ENCODE measurements around the gene SCNN1A.
"Not testable (repeated sequence)": the region's sequence is repeated elsewhere in the genome, so short reads cannot be mapped to it uniquely, and the experiment has no call there.

The SCNN1A gene

GRCh38 chr12:6347367-6348338 is 27.7 kb downstream of the SCNN1A start:
- no peaks in the 10 kb centered on the region for H3K27me3 ChIP-seq (ENCODE audit: control insufficient read depth in 5 of 5, insufficient read depth in 4 of 5, low read length in 5 of 5)
- peaks cover 13 to 66% (median 56%) of the 10 kb centered on the region in 5 donors for H3K4me1 ChIP-seq (ENCODE audit: control insufficient read depth in 5 of 5, insufficient read depth in 5 of 5, low read length in 5 of 5)
- peak overlapping the region; percentile 13 to 57 (median 41) for H3K4me3 ChIP-seq (ENCODE audit: low read depth in 1 of 5, low read length in 5 of 5)
- H3K9ac ChIP-seq (ENCODE audit: low read length in 5 of 5), result peak overlapping the region in 1 of 5 donors; percentile 34
- H3K9me3 ChIP-seq (ENCODE audit: control insufficient read depth in 5 of 5, low read length in 5 of 5), result no peaks in the 10 kb centered on the region
- H3K27ac ChIP-seq (ENCODE audit: low read depth, low read length), result peak overlapping the region; percentile 57
- no peaks in the 10 kb centered on the region for H3K36me3 ChIP-seq (ENCODE audit: control insufficient read depth in 5 of 5, insufficient read depth in 5 of 5, low read length in 5 of 5)

DNA sequence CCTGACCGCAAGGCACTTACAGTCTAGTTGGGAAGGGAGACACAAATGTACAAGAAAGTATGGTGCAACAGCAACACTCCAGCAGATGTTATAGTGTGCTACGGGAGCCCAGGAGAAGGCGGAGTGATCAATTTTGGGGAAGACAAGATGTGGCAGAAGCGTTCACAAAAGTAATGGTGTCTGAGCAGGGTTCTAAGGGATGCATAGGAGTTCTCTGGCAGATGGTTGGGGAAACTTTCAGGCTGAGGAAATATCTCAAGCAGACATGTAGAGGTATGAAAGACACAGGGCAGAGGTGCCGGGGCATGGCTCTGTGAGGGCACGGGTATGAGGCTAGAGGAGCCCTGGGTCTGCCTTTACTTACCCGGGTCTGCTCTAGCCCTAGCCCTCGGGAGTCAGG is 28.4 kb downstream of the SCNN1A start:
- H3K9ac ChIP-seq (ENCODE audit: low read length in 5 of 5), result peak overlapping the region in 1 of 5 donors; percentile 34
- H3K27me3 ChIP-seq (ENCODE audit: control insufficient read depth in 5 of 5, insufficient read depth in 4 of 5, low read length in 5 of 5), result no peaks in the 10 kb centered on the region
- peak overlapping the region in 2 of 5 donors; percentile 41 to 57 for H3K4me3 ChIP-seq (ENCODE audit: low read depth in 1 of 5, low read length in 5 of 5)
- peaks cover 20 to 67% (median 57%) of the 10 kb centered on the region in 5 donors for H3K4me1 ChIP-seq (ENCODE audit: control insufficient read depth in 5 of 5, insufficient read depth in 5 of 5, low read length in 5 of 5)
- no peaks in the 10 kb centered on the region for H3K36me3 ChIP-seq (ENCODE audit: control insufficient read depth in 5 of 5, insufficient read depth in 5 of 5, low read length in 5 of 5)
- H3K27ac ChIP-seq (ENCODE audit: low read depth, low read length), result peak overlapping the region; percentile 57
- H3K9me3 ChIP-seq (ENCODE audit: control insufficient read depth in 5 of 5, low read length in 5 of 5), result no peaks in the 10 kb centered on the region

GRCh38 chr12:6346235-6346832 is 29.0 kb downstream of the SCNN1A start:
- H3K36me3 ChIP-seq (ENCODE audit: control insufficient read depth in 5 of 5, insufficient read depth in 5 of 5, low read length in 5 of 5), result no peaks in the 10 kb centered on the region
- H3K4me1 ChIP-seq (ENCODE audit: control insufficient read depth in 5 of 5, insufficient read depth in 5 of 5, low read length in 5 of 5), result peaks cover 19 to 62% (median 51%) of the 10 kb centered on the region in 5 donors
- H3K4me3 ChIP-seq (ENCODE audit: low read depth in 1 of 5, low read length in 5 of 5), result no peak overlapping the region
- no peak overlapping the region for H3K9ac ChIP-seq (ENCODE audit: low read length in 5 of 5)
- no peaks in the 10 kb centered on the region for H3K9me3 ChIP-seq (ENCODE audit: control insufficient read depth in 5 of 5, low read length in 5 of 5)
- H3K27ac ChIP-seq (ENCODE audit: low read depth, low read length), result no peak overlapping the region
- H3K27me3 ChIP-seq (ENCODE audit: control insufficient read depth in 5 of 5, insufficient read depth in 4 of 5, low read length in 5 of 5), result no peaks in the 10 kb centered on the region

DNA sequence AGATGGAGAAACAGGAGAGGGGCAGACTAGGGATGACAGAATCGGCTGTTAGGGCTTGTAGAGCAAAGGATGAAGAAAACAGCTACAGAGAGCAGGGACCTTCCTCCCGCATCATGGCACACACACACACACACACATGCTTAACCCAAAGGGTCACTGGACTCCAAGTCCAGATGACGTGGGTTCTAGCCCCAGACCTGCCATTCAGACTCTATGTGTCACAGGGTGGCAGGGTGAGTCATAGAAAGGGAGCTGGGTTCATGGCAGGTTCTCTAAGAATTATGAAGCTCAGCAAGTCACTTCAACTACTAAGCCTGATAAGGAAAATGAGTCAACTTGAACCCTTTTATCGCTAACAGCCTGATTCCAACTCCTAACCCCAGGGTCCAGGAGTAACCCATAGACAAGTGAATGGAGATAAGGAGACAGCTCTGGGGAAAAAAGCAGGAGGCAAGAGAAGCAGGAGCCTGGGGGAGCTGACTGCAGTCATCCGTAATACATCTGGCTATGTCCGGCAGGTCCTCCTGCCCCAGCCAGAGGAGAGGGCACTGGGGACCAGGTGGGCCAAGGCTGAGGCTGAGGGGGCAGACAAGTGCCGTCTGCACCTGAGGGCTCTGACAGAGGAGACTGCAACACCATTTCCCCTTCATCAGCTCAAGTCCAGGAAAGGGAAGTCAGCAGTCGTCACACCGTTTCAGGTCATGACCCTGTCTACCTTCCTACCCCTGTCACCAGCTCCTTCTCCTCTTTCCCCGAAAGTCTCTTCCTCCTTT is 29.9 kb downstream of the SCNN1A start:
- H3K4me1 ChIP-seq (ENCODE audit: control insufficient read depth in 5 of 5, insufficient read depth in 5 of 5, low read length in 5 of 5), result peaks cover 19 to 61% (median 54%) of the 10 kb centered on the region in 5 donors
- H3K9me3 ChIP-seq (ENCODE audit: control insufficient read depth in 5 of 5, low read length in 5 of 5), result no peaks in the 10 kb centered on the region
- H3K4me3 ChIP-seq (ENCODE audit: low read depth in 1 of 5, low read length in 5 of 5), result no peak overlapping the region
- H3K27me3 ChIP-seq (ENCODE audit: control insufficient read depth in 5 of 5, insufficient read depth in 4 of 5, low read length in 5 of 5), result no peaks in the 10 kb centered on the region
- H3K27ac ChIP-seq (ENCODE audit: low read depth, low read length), result peak overlapping the region; percentile 27
- peak overlapping the region in 1 of 5 donors; percentile 31 for H3K9ac ChIP-seq (ENCODE audit: low read length in 5 of 5)
- H3K36me3 ChIP-seq (ENCODE audit: control insufficient read depth in 5 of 5, insufficient read depth in 5 of 5, low read length in 5 of 5), result no peaks in the 10 kb centered on the region

- not testable (repeated sequence) for H3K27ac ChIP-seq (ENCODE audit: low read depth, low read length); H3K36me3 ChIP-seq (ENCODE audit: control insufficient read depth in 5 of 5, insufficient read depth in 5 of 5, low read length in 5 of 5); H3K4me3 ChIP-seq (ENCODE audit: low read depth in 1 of 5, low read length in 5 of 5); H3K9me3 ChIP-seq (ENCODE audit: control insufficient read depth in 5 of 5, low read length in 5 of 5); H3K27me3 ChIP-seq (ENCODE audit: control insufficient read depth in 5 of 5, insufficient read depth in 4 of 5, low read length in 5 of 5); H3K9ac ChIP-seq (ENCODE audit: low read length in 5 of 5)
- peaks cover 22 to 74% (median 63%) of the 10 kb centered on the region in 5 donors for H3K4me1 ChIP-seq (ENCODE audit: control insufficient read depth in 5 of 5, insufficient read depth in 5 of 5, low read length in 5 of 5)
These were observed 31.2 kb downstream of the SCNN1A start for GRCh38 chr12:6344101-6344660.

DNA sequence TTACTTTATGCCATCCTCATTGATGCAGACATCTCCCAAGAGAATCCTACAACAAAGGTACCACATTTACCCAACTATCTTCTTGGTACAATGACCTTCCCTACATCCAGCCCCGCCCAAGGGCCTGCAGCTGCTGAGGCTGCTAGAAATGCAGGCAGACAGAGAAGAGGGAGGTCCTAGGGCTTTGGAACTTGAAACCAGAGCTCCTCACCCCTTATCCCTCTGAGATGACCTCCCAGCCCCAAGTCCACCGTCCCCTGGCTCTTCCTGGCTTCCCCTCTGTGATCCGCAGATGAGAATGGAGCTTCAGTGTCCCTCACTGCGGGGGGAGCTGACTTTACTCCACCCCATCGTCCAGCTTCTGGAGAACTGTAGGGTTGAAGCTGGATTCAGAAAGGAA is 31.8 kb downstream of the SCNN1A start:
- no peaks in the 10 kb centered on the region for H3K27me3 ChIP-seq (ENCODE audit: control insufficient read depth in 5 of 5, insufficient read depth in 4 of 5, low read length in 5 of 5)
- H3K27ac ChIP-seq (ENCODE audit: low read depth, low read length), result peak overlapping the region; percentile 100
- peak overlapping the region in 2 of 5 donors; percentile 19 to 49 for H3K9ac ChIP-seq (ENCODE audit: low read length in 5 of 5)
- no peak overlapping the region for H3K4me3 ChIP-seq (ENCODE audit: low read depth in 1 of 5, low read length in 5 of 5)
- H3K36me3 ChIP-seq (ENCODE audit: control insufficient read depth in 5 of 5, insufficient read depth in 5 of 5, low read length in 5 of 5), result peaks cover 0 to 6% (median 0%) of the 10 kb centered on the region in 5 donors
- H3K4me1 ChIP-seq (ENCODE audit: control insufficient read depth in 5 of 5, insufficient read depth in 5 of 5, low read length in 5 of 5), result peaks cover 27 to 81% (median 69%) of the 10 kb centered on the region in 5 donors
- H3K9me3 ChIP-seq (ENCODE audit: control insufficient read depth in 5 of 5, low read length in 5 of 5), result no peaks in the 10 kb centered on the region

DNA sequence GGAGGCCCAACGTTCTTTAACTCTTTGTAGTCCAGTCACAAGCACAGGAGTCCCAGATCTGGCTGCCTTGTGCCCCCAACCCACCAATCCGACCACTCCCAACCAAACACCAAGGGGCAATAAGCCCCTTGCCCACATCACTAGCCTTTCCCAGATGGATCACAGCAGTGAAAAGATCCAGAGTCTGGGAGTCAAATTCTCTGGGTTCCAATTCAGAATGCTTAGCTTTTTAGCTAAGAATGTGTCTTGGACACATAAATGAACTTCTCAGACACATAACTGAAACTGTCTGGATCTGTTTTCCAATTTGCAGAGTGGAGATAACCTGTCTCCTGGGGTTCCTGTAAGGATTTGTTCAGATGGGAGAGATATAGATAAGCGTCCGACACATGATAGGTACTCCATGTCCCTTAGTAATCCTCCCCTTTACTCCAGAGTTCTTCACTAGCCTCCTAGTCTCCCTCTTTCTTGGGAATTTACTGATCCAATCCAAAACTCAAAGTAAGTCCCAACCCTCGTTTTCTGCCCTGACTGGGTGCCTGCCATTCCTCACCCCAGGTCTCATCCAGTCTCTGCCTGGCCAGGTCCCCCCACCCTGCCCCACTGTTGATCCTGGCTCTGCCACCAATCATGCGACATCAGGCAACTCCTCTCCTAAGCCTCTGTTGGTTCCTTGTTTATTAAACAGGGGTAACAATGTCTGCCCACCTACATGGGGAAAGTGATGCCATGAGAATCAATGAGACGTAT is 33.0 kb downstream of the SCNN1A start:
- H3K27ac ChIP-seq (ENCODE audit: low read depth, low read length), result peak overlapping the region; percentile 100
- peaks cover 30 to 82% (median 69%) of the 10 kb centered on the region in 5 donors for H3K4me1 ChIP-seq (ENCODE audit: control insufficient read depth in 5 of 5, insufficient read depth in 5 of 5, low read length in 5 of 5)
- H3K9me3 ChIP-seq (ENCODE audit: control insufficient read depth in 5 of 5, low read length in 5 of 5), result no peaks in the 10 kb centered on the region
- H3K27me3 ChIP-seq (ENCODE audit: control insufficient read depth in 5 of 5, insufficient read depth in 4 of 5, low read length in 5 of 5), result no peaks in the 10 kb centered on the region
- H3K4me3 ChIP-seq (ENCODE audit: low read depth in 1 of 5, low read length in 5 of 5), result peak overlapping the region; percentile 81 to 100 (median 98)
- H3K9ac ChIP-seq (ENCODE audit: low read length in 5 of 5), result peak overlapping the region; percentile 96 to 100 (median 100)
- H3K36me3 ChIP-seq (ENCODE audit: control insufficient read depth in 5 of 5, insufficient read depth in 5 of 5, low read length in 5 of 5), result peaks cover 0 to 6% (median 0%) of the 10 kb centered on the region in 5 donors

DNA sequence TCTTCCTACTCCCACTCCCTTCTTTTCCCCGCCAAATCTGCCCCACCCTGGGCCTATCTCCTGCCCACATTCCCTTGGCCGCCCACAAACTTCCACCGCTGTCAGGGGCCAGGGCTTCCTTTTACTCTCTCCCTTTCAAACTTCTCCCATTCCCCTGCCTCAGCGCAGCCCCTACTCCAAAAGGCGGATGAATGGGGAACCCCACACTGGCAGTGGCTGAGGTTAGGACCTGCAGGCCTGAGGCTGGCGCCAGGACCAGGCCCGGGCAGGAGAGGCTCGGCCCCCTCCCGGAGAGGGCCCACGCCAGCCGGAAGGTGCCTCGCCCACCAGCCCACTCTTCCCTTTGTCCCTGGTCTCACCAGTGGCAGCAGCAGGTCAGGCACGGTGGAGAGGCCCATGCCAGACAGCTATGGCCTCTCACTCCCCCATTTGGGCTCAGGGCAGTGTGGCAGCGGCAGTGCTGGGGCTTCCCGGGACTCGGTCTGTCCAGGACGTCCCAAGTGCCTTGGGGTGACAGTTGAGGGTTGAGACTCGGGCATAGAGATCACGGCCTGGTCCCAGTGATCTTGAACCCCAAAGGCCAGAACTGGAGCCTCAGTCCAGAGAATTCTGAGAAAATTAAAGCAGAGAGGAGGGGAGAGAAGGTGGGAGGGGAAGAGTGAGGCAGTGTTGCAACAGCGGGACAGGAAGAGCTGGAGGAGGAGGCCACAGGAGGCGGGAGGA is 33.8 kb downstream of the SCNN1A start, which contains the start of gene TNFRSF1A:
TSS of gene TNFRSF1A (minus strand) at position 660 of the 723 bp plus-strand sequence. CDS start at position 398, 262 bp downstream.
- peaks cover 32 to 82% (median 69%) of the 10 kb centered on the region in 5 donors for H3K4me1 ChIP-seq (ENCODE audit: control insufficient read depth in 5 of 5, insufficient read depth in 5 of 5, low read length in 5 of 5)
- peak within 1 kb of the TSS; percentile 81 to 100 (median 98) for H3K4me3 ChIP-seq (ENCODE audit: low read depth in 1 of 5, low read length in 5 of 5)
- peaks cover 0 to 6% (median 0%) of the 10 kb centered on the region in 5 donors for H3K36me3 ChIP-seq (ENCODE audit: control insufficient read depth in 5 of 5, insufficient read depth in 5 of 5, low read length in 5 of 5)
- H3K9ac ChIP-seq (ENCODE audit: low read length in 5 of 5), result peak within 1 kb of the TSS; percentile 96 to 100 (median 100)
- H3K27ac ChIP-seq (ENCODE audit: low read depth, low read length), result peak within 1 kb of the TSS; percentile 100
- H3K27me3 ChIP-seq (ENCODE audit: control insufficient read depth in 5 of 5, insufficient read depth in 4 of 5, low read length in 5 of 5), result no peaks in the 10 kb centered on the region
- H3K9me3 ChIP-seq (ENCODE audit: control insufficient read depth in 5 of 5, low read length in 5 of 5), result no peaks in the 10 kb centered on the region

Data from subcutaneous abdominal adipose tissue (tissue), 5 donors.